HepG2 (cell line): ENCODE data around the gene DNAJB11. TPM values are rescaled to one million over a fixed set of nuclear protein-coding genes. Genes with fewer than 3 reads are reported as not detected.
A peak's percentile ranks its signal among the peaks of the same experiment; 100 is the strongest.

Experiments
- CREBL2 ChIP-seq: sonication (generic); formaldehyde crosslinking; IDR thresholded peaks from 2 replicates; pipeline ENCODE4 v1.8.1; 2023; ENCODE audit warnings: missing genetic modification reagents, mild to moderate bottlenecking, borderline replicate concordance
- E2F5 ChIP-seq: sonication (generic); formaldehyde crosslinking; conservative IDR thresholded peaks from 2 replicates; pipeline ENCODE4 v1.4.0; 2020; ENCODE audit warnings: missing genetic modification reagents
- EZH2 ChIP-seq: conservative IDR thresholded peaks from 2 replicates; pipeline ENCODE4 v1.6.1; 2012; ENCODE audit warnings: mild to moderate bottlenecking, low read depth, low read length, moderate library complexity
- GATAD2A ChIP-seq: IDR thresholded peaks from 2 replicates; pipeline ENCODE4 v1.6.1; 2016
- GLI4 ChIP-seq: sonication (generic); formaldehyde crosslinking; IDR thresholded peaks from 2 replicates; pipeline ENCODE4 v1.5.1; 2020; ENCODE audit warnings: missing genetic modification reagents, mild to moderate bottlenecking, moderate library complexity, borderline replicate concordance
- IKZF4 ChIP-seq: sonication (generic); formaldehyde crosslinking; IDR thresholded peaks from 2 replicates; pipeline ENCODE4 v1.5.1; 2020; ENCODE audit warnings: borderline replicate concordance, mild to moderate bottlenecking, low read depth, missing genetic modification reagents; ENCODE audit errors: not compliant biosample characterization
- KDM3A ChIP-seq: IDR thresholded peaks from 2 replicates; pipeline ENCODE4 v1.6.1; 2018; ENCODE audit warnings: low read depth, missing compliant biosample characterization
- MATR3 ChIP-seq: sonication (generic); formaldehyde crosslinking; IDR thresholded peaks from 2 replicates; pipeline ENCODE4 v1.4.0; 2020; ENCODE audit warnings: missing genetic modification reagents
- MXI1 ChIP-seq: IDR thresholded peaks from 3 replicates; pipeline ENCODE4 v1.6.1; 2012; ENCODE audit warnings: low read depth, low read length, inconsistent platforms, borderline replicate concordance
- NR2F2 ChIP-seq: IDR thresholded peaks from 2 replicates; pipeline ENCODE4 v1.6.1; 2012; ENCODE audit warnings: low read depth, inconsistent platforms, borderline replicate concordance
- NRL ChIP-seq: sonication (generic); formaldehyde crosslinking; IDR thresholded peaks from 2 replicates; pipeline ENCODE4 v1.5.0; 2020; ENCODE audit warnings: missing genetic modification reagents, mild to moderate bottlenecking, moderate library complexity, borderline replicate concordance
- POLR2A ChIP-seq, 2 experiments: IDR thresholded peaks; 2 replicates each; pipeline ENCODE4 v1.6.1; 2011; ENCODE audit warnings: low read depth in 2 of 2, low read length in 2 of 2, mild to moderate bottlenecking in 1 of 2, moderate library complexity in 1 of 2; ENCODE audit not compliant: insufficient read depth in 1 of 2
- POLR2G ChIP-seq: fragments of 200-400 bp; formaldehyde crosslinking; IDR thresholded peaks from 2 replicates; pipeline ENCODE4 v1.6.1; 2018; ENCODE audit warnings: mild to moderate bottlenecking, low read depth, low read length, moderate library complexity
- REL ChIP-seq: sonication (generic); formaldehyde crosslinking; conservative IDR thresholded peaks from 2 replicates; pipeline ENCODE4 v1.8.0; 2022; ENCODE audit warnings: mild to moderate bottlenecking, missing genetic modification reagents, moderate library complexity
- RXRA ChIP-seq: sonication (generic); formaldehyde crosslinking; IDR thresholded peaks from 2 replicates; pipeline ENCODE4 v1.5.1; 2020; ENCODE audit warnings: missing genetic modification reagents
- SOX6 ChIP-seq, 2 experiments: fragments of 450-650 bp in 1 of 2; sonication (generic) in 1 of 2; formaldehyde crosslinking in 1 of 2; IDR thresholded peaks; 2 replicates each; pipeline versions ENCODE4 v1.4.0 to v1.6.1; 2017 to 2020; ENCODE audit warnings: antibody characterized with exemption in 1 of 2, mild to moderate bottlenecking in 1 of 2, missing genetic modification reagents in 1 of 2
- SP1 ChIP-seq, 2 experiments: fragments of 450-650 bp in 1 of 2; sonication (generic) in 1 of 2; formaldehyde crosslinking in 1 of 2; IDR thresholded peaks; 2 replicates each; pipeline versions ENCODE4 v1.4.0 to v1.6.1; 2016 to 2020; ENCODE audit warnings: missing genetic modification reagents in 1 of 2
- SP5 ChIP-seq: IDR thresholded peaks from 2 replicates; pipeline ENCODE4 v1.6.1; 2016; ENCODE audit warnings: low read depth, borderline replicate concordance
- SRSF9 ChIP-seq: fragments of 200-400 bp; formaldehyde crosslinking; IDR thresholded peaks from 2 replicates; pipeline ENCODE4 v1.6.1; 2018; ENCODE audit warnings: borderline replicate concordance, mild to moderate bottlenecking, low read depth, low read length; ENCODE audit not compliant: insufficient read depth, poor library complexity, severe bottlenecking
- STAT6 ChIP-seq: sonication (generic); formaldehyde crosslinking; IDR thresholded peaks from 2 replicates; pipeline ENCODE4 v1.4.0; 2020; ENCODE audit warnings: missing genetic modification reagents, mild to moderate bottlenecking, borderline replicate concordance
- THYN1 ChIP-seq: sonication (generic); formaldehyde crosslinking; IDR thresholded peaks from 2 replicates; pipeline ENCODE4 v1.8.1; 2023; ENCODE audit warnings: low read depth, mild to moderate bottlenecking, moderate library complexity, missing genetic modification reagents, borderline replicate concordance
- ZNF136 ChIP-seq: sonication (generic); formaldehyde crosslinking; IDR thresholded peaks from 2 replicates; pipeline ENCODE4 v1.8.1; 2022; ENCODE audit warnings: low read depth, mild to moderate bottlenecking, moderate library complexity, missing genetic modification reagents
- ZNF205 ChIP-seq: IDR thresholded peaks from 2 replicates; pipeline ENCODE4 v1.6.1; 2018; ENCODE audit warnings: missing biosample characterization, missing genetic modification reagents
- ZNF333 ChIP-seq: sonication (generic); formaldehyde crosslinking; IDR thresholded peaks from 2 replicates; pipeline ENCODE4 v1.4.0; 2020; ENCODE audit warnings: mild to moderate bottlenecking, missing genetic modification reagents, borderline replicate concordance
- ZNF547 ChIP-seq: sonication (generic); formaldehyde crosslinking; IDR thresholded peaks from 2 replicates; pipeline ENCODE4 v1.5.1; 2020; ENCODE audit warnings: mild to moderate bottlenecking, missing genetic modification reagents
- ZNF761 ChIP-seq: sonication (generic); formaldehyde crosslinking; conservative IDR thresholded peaks from 2 replicates; pipeline ENCODE4 v1.4.0; 2020; ENCODE audit warnings: mild to moderate bottlenecking, missing genetic modification reagents
- polyA plus RNA-seq, 8 experiments: library from polyadenylated mRNA; depleted of rRNA in 3 of 8; stranded (reverse) in 7 of 8; unstranded in 1 of 8; fragments of >200 nt; fragmentation: Illumina TruSeq in 4 of 8; extraction: Trizol in 4 of 8; gene quantifications; 2 replicates each; pipeline versions ENCODE4 v1.2.1 to v1.2.3, GENCODE V29; 2011 to 2016; ENCODE audit warnings: low read depth in 4 of 8, missing spikeins in 1 of 8, mixed read lengths in 1 of 8; ENCODE audit not compliant: insufficient read depth in 1 of 8
- total RNA-seq, 5 experiments: library from RNA; depleted of rRNA; stranded (reverse); fragments of >200 nt; fragmentation: Illumina TruSeq; extraction: Trizol; gene quantifications; 2 replicates each; pipeline ENCODE4 v1.2.3, GENCODE V29; 2016; ENCODE audit warnings: low read depth in 1 of 5

DNAJB11 gene
- total and polyA plus RNA-seq, 2 of the 13 experiments (the other 11 are each of a cell fraction or from before 2014, with no cell fraction given), result 41.0 to 132 TPM

GRCh38 chr3:186599142-186599784 lies 28.7 kb downstream of the DNAJB11 start (continued):
- TF ChIP-seq SRSF9 (no peak), MATR3 (CRISPR knock-in tag) (no peak), KDM3A (CRISPR knock-in tag) (peak; percentile 25; the same call in 1 of the 2 replicates), CREBL2 (CRISPR knock-in tag) (no peak), ZNF761 (no peak), ZNF333 (CRISPR knock-in tag) (no peak), REL (CRISPR knock-in tag) (0 out of 2 replicates have a peak, but pooled peaks have one; percentile 69), SP1 (IDR thresholded peaks at IDR 0.05) (no peak), SP1 (CRISPR knock-in tag; IDR thresholded peaks at IDR 0.05) (no peak), POLR2A (IDR thresholded peaks at IDR 0.05; ENCODE audit: insufficient read depth in 1 of 2, low read depth in 2 of 2, low read length in 2 of 2) (peak; percentile 50 to 54; a peak in 2 of 4 replicates), GLI4 (CRISPR knock-in tag) (no peak), ZNF136 (CRISPR knock-in tag) (no peak; the same call in 1 of the 2 replicates), STAT6 (CRISPR knock-in tag) (peak; percentile 73), SOX6 (IDR thresholded peaks at IDR 0.05) (no peak), SOX6 (CRISPR knock-in tag; IDR thresholded peaks at IDR 0.05) (peak; percentile 88), EZH2 (no peak), MXI1 (no peak; the same call in 2 of the 3 replicates), SP5 (CRISPR knock-in tag) (peak; percentile 13; the same call in 1 of the 2 replicates), GATAD2A (CRISPR knock-in tag) (peak; percentile 97), NR2F2 (peak; percentile 88), NRL (CRISPR knock-in tag) (no peak), IKZF4 (no peak), RXRA (CRISPR knock-in tag) (peak; percentile 65; the same call in 1 of the 2 replicates), POLR2G (peak; percentile 70), ZNF547 (CRISPR knock-in tag) (no peak; the same call in 1 of the 2 replicates), THYN1 (CRISPR knock-in tag) (no peak), ZNF205 (CRISPR knock-in tag) (no peak; the same call in 1 of the 2 replicates), E2F5 (no peak)
